Testis (tissue), 2 donors: ENCODE results near the gene SATB1.

Source experiments
- CTCF ChIP-seq, 3 experiments: fragments of 450-650 bp in 2 of 3; fragments of 200-600 bp in 1 of 3; sonication (generic) in 1 of 3; IDR thresholded peaks; one replicate each; pipeline ENCODE4 v1.5.1; 2016 to 2019; ENCODE audit warnings: antibody characterized with exemption in 3 of 3, mild to moderate bottlenecking in 2 of 3, moderate library complexity in 1 of 3
- POLR2A ChIP-seq: fragments of 450-650 bp; IDR thresholded peaks from one replicate; pipeline ENCODE4 v1.6.1; 2017; ENCODE audit warnings: antibody characterized with exemption, mild to moderate bottlenecking, moderate library complexity

- TF ChIP-seq CTCF (IDR thresholded peaks at IDR 0.05) (no peak), POLR2A (no peak)
Measured at GRCh38 chr3:18428036-18428435, 2.9 kb upstream of the SATB1 start.
